Endothelial cell of umbilical vein (primary cell): Measurements from ENCODE around the gene EEF1AKMT1. TPM values are rescaled to one million over a fixed set of nuclear protein-coding genes. Genes with fewer than 3 reads are reported as not detected.

Experiments
- BruUV-seq: library from RNA; stranded (reverse); fragments of 400-500 nt; replicated peaks from 2 replicates; lab custom pipeline; 2021; lab: Mats Ljungman, UMichigan
- CTCF ChIA-PET: fragments of 300-600, 350-600 bp; sonication (Branson Sonifier 250); formaldehyde crosslinking; loops from one replicate; lab custom pipeline; 2021; ENCODE audit warnings: antibody characterized with exemption, inconsistent platforms; lab: Charles Lee
- POLR2A ChIA-PET: fragments of 300-600, 350-600 bp; sonication (Branson Sonifier 250); formaldehyde crosslinking; loops from one replicate; lab custom pipeline; 2021; ENCODE audit warnings: antibody characterized with exemption, inconsistent platforms; lab: Charles Lee
- DNase-seq: peaks from one replicate; pipeline ENCODE4 v3.0.0-alpha.2; 2011; ENCODE audit warnings: low read depth, low spot score
- FAIRE-seq: peaks from 2 replicates; lab custom pipeline; 2011; peaks lifted over from hg19 to GRCh38; lab: Jason Lieb, UNC
- H2AFZ ChIP-seq: 2 replicates; pipeline ENCODE4 v1.6.0; 2012; ENCODE audit warnings: low read depth, low read length, control low read depth, inconsistent platforms
- H3K27ac ChIP-seq: 2 replicates; pipeline ENCODE4 v1.5.1; 2011; ENCODE audit warnings: low read depth, mild to moderate bottlenecking, control low read depth, low read length, moderate library complexity; ENCODE audit not compliant: insufficient read depth
- H3K27me3 ChIP-seq, 2 experiments: 2 replicates each; pipeline versions ENCODE4 v1.6.0 to v1.6.1; 2011; ENCODE audit warnings: low read length in 2 of 2, mixed read lengths in 1 of 2; ENCODE audit not compliant: control insufficient read depth in 2 of 2, insufficient read depth in 2 of 2
- H3K36me3 ChIP-seq, 2 experiments: 2 replicates in 1 of 2; 3 replicates in 1 of 2; pipeline ENCODE4 v1.5.1; 2011; ENCODE audit warnings: low read length in 2 of 2, mild to moderate bottlenecking in 1 of 2, moderate library complexity in 1 of 2; ENCODE audit not compliant: control insufficient read depth in 2 of 2, insufficient read depth in 2 of 2; ENCODE audit errors: extremely low read depth in 1 of 2
- H3K4me1 ChIP-seq: 3 replicates; pipeline ENCODE4 v1.5.1; 2011; ENCODE audit warnings: mild to moderate bottlenecking, low read length; ENCODE audit not compliant: control insufficient read depth, insufficient read depth; ENCODE audit errors: extremely low read depth
- H3K4me2 ChIP-seq: 2 replicates; pipeline ENCODE4 v1.6.1; 2011; ENCODE audit warnings: low read length, control low read depth, mixed read lengths; ENCODE audit not compliant: insufficient read depth
- H3K4me3 ChIP-seq, 3 experiments: fragments of 200-600 bp in 1 of 3; sonication (generic), shearing (Covaris generic) in 1 of 3; replicated peaks in 1 of 3; 2 replicates each; pipeline ENCODE4 v1.5.1; 2011 to 2016; ENCODE audit warnings: control low read depth in 3 of 3, low read length in 3 of 3, mild to moderate bottlenecking in 2 of 3, inconsistent platforms in 1 of 3, low read depth in 1 of 3, moderate library complexity in 1 of 3; ENCODE audit not compliant: insufficient read depth in 1 of 3
- H3K79me2 ChIP-seq: 2 replicates; pipeline ENCODE4 v1.6.0; 2012; ENCODE audit warnings: low read length, inconsistent platforms; ENCODE audit not compliant: control insufficient read depth, insufficient read depth
- H3K9ac ChIP-seq: replicated peaks from 2 replicates; pipeline ENCODE3; 2011; ENCODE audit warnings: low read length, control low read depth; ENCODE audit not compliant: insufficient read depth; ENCODE audit errors: extremely low read depth
- H3K9me1 ChIP-seq: replicated peaks from 3 replicates; pipeline ENCODE4 v1.6.0; 2011; ENCODE audit warnings: mild to moderate bottlenecking, low read length; ENCODE audit not compliant: control insufficient read depth, insufficient read depth; ENCODE audit errors: extremely low read depth
- H3K9me3 ChIP-seq: replicated peaks from 2 replicates; pipeline ENCODE4 v1.5.1; 2012; ENCODE audit warnings: low read length, inconsistent platforms; ENCODE audit not compliant: control insufficient read depth, insufficient read depth
- H4K20me1 ChIP-seq: replicated peaks from 2 replicates; pipeline ENCODE3; 2011; ENCODE audit warnings: mild to moderate bottlenecking, low read length; ENCODE audit not compliant: control insufficient read depth, insufficient read depth; ENCODE audit errors: extremely low read depth
- EZH2 ChIP-seq: IDR thresholded peaks from 2 replicates; pipeline ENCODE4 v1.6.1; 2012; ENCODE audit warnings: borderline replicate concordance, low read depth, mild to moderate bottlenecking, moderate library complexity, low read length, inconsistent platforms; ENCODE audit not compliant: severe bottlenecking
- FOS ChIP-seq: IDR thresholded peaks from 2 replicates; pipeline ENCODE4 v1.6.1; 2011; ENCODE audit warnings: mild to moderate bottlenecking, low read length, moderate library complexity, borderline replicate concordance; ENCODE audit not compliant: insufficient read depth
- GATA2 ChIP-seq: IDR thresholded peaks from 2 replicates; pipeline ENCODE4 v1.7.0; 2011; ENCODE audit warnings: low read depth, mild to moderate bottlenecking, moderate library complexity, mixed read lengths, low read length; ENCODE audit not compliant: insufficient read length, insufficient read depth
- JUN ChIP-seq: IDR thresholded peaks from 2 replicates; pipeline ENCODE4 v1.6.1; 2011; ENCODE audit warnings: borderline replicate concordance, low read depth; ENCODE audit not compliant: insufficient read length, insufficient read depth
- MYC ChIP-seq: IDR thresholded peaks from one replicate; pipeline ENCODE4 v1.6.1; 2011; ENCODE audit warnings: mild to moderate bottlenecking, low read depth, low read length
- POLR2A ChIP-seq: IDR thresholded peaks from 2 replicates; pipeline ENCODE4 v1.6.1; 2012; ENCODE audit warnings: low read depth, mild to moderate bottlenecking, control low read depth, low read length
- POLR2AphosphoS5 ChIP-seq: IDR thresholded peaks from 2 replicates; pipeline ENCODE4 v1.6.1; 2012; ENCODE audit warnings: low read depth, mild to moderate bottlenecking, control low read depth, low read length, moderate library complexity; ENCODE audit not compliant: insufficient read depth
- dilution Hi-C: fragments of 300-500 bp; cut with MboI; formaldehyde crosslinking; loops from one replicate; pipeline ENCODE4 v1.15.0; 2019; ENCODE audit warnings: low sequenced_read_pairs; ENCODE audit not compliant: extremely low pct_ligation_motif_present
- intact Hi-C: fragments of 100-400 bp; cut with micrococcal nuclease; formaldehyde crosslinking; loops from one replicate; pipeline ENCODE4 v1.10.0; 2022
- polyA plus RNA-seq, 4 experiments: library from polyadenylated mRNA; depleted of rRNA in 3 of 4; stranded (reverse) in 3 of 4; unstranded in 1 of 4; fragments of >200 nt; gene quantifications; 2 replicates each; pipeline versions ENCODE4 v1.2.1 to v1.2.3, GENCODE V29; 2011 to 2012; ENCODE audit warnings: missing spikeins in 1 of 4
- total RNA-seq: library from RNA; stranded (reverse); gene quantifications from 2 replicates; pipeline ENCODE4 v1.2.3, GENCODE V29; 2021
- TF ChIP-seq, protein P1 (sequence below): IDR thresholded peaks from 2 replicates; pipeline ENCODE4 v1.6.1; 2011; ENCODE audit not compliant: insufficient read depth, insufficient read length
- TF ChIP-seq, protein P2 (sequence below), 2 donors: IDR thresholded peaks; 1 replicate in 1 of 2; 2 replicates in 1 of 2; pipeline ENCODE4 v1.5.1; 2011; ENCODE audit warnings: low read length in 2 of 2, mild to moderate bottlenecking in 2 of 2, moderate library complexity in 2 of 2, control low read depth in 1 of 2, inconsistent platforms in 1 of 2, low read depth in 1 of 2; ENCODE audit not compliant: insufficient read depth in 1 of 2; ENCODE audit errors: extremely low read depth in 1 of 2

EEF1AKMT1 gene
- total and polyA plus RNA-seq, 2 donors (not counting 3 experiments of a cell fraction or from before 2014, with no cell fraction given), result 9.0 to 11.1 TPM

DNA sequence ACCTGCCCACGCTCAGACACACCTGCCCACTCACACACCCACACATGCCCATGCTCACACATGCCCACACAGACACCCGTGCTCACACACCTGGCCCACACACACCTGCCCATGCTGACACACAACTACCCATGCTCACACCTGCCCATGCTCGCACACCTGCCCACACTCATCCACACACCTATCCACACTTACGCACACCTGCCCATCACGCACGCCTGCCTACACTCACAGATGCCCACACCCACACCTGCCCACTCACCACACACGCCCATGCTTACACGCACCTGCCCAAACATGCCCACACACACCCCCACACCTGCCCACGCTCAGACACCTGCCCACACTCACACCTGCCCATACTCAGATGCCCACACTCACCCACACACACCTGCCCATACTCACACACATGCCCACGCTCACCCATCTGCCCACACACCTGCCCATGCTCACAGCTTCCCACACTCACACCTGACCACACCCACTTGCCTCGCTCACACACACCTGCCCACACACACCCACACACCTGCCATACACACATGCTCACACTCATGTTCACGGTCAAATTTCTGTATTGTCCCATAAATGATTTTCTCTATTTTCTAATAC, 54.7 kb downstream of the EEF1AKMT1 start:
- H2AFZ ChIP-seq, result no peak overlapping the region
- no peak overlapping the region for H3K4me2 ChIP-seq
- H4K20me1 ChIP-seq, result no peaks in the 10 kb centered on the region
- H3K27ac ChIP-seq, result no peak overlapping the region
- H3K4me3 ChIP-seq, result no peak overlapping the region
- TF ChIP-seq POLR2AphosphoS5 (no peak), FOS (no peak), GATA2 (no peak), JUN (no peak)
- intact Hi-C loops, result no loop called here
- CTCF ChIA-PET, result no interaction called here
- no peaks in the 10 kb centered on the region for H3K36me3 ChIP-seq
- POLR2A ChIA-PET, result no interaction called here
- dilution Hi-C loops, result no loop called here
- H3K9ac ChIP-seq, result no peak overlapping the region
- H3K4me1 ChIP-seq, result peaks cover 24% of the 10 kb centered on the region
- H3K79me2 ChIP-seq, result no peaks in the 10 kb centered on the region
- no peaks in the 10 kb centered on the region for H3K9me1 ChIP-seq
- no peak for FAIRE-seq
- H3K27me3 ChIP-seq, result no peaks in the 10 kb centered on the region
- no peaks in the 10 kb centered on the region for H3K9me3 ChIP-seq
- no peak for DNase-seq
- BruUV-seq, result no TSS peak

DNA sequence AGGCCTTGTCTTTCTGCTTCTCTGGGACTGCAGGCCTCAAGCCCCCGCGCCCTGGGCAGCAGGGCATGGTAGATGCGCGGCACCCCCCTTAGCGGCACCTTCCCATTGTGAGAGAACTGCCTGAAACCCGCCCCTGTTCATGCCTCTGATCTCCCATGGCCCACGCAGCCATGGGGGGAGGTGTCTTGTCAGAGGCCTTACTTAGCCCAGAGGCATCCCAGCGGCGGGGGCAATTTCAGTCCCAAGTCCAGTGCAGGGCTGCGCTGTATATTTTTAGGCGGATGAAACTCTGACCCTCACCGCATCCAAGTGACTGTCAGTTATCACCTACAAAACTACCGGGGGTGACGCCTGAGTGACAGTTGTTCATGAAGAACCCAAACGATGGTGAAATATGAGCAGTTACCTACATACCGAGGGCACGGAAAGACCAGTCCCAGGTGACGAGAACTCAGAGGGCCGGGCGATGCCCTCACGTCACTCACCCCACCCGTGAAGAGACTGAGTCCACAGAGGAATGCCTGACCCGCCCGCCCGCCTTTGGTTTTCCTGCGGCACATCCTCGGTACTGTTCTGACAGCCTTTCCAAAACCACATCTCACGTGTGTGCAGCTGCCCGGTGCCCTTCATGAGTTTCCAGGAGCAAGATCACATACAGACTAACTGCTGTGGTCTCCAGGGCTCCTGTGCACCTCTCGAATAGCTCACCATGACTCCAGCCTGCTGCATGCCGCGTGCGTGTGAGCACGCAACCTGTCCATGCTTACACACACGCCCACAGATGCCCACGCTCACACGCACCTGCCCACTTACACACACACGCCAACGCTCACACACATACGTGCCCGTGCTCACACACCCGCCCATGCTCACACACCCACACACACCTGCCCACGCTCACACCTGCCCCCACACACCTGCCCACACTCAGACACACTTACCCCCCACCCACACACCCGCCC, 55.9 kb downstream of the EEF1AKMT1 start:
- Histone ChIP-seq H3K27ac (no peak overlapping the region), H3K9me1 (no peaks in the 10 kb centered on the region), H3K9ac (no peak overlapping the region), H3K4me3 (no peak overlapping the region), H3K36me3 (no peaks in the 10 kb centered on the region), H3K9me3 (no peaks in the 10 kb centered on the region), H3K79me2 (no peaks in the 10 kb centered on the region), H3K27me3 (no peaks in the 10 kb centered on the region), H2AFZ (no peak overlapping the region), H3K4me2 (no peak overlapping the region), H4K20me1 (no peaks in the 10 kb centered on the region), H3K4me1 (peaks cover 34% of the 10 kb centered on the region)
- CTCF ChIA-PET, result interaction anchor here (5.5 kb wide), 1 partner anchor 110 kb away, joined by 73 read pairs; no protein-coding TSS in a partner anchor
- POLR2A ChIA-PET, result no interaction called here
- intact Hi-C loops (no loop called here), dilution Hi-C loops (no loop called here)
- BruUV-seq, result no TSS peak
- DNase-seq, result no peak
- no peak for FAIRE-seq
- TF ChIP-seq, protein P1, sequence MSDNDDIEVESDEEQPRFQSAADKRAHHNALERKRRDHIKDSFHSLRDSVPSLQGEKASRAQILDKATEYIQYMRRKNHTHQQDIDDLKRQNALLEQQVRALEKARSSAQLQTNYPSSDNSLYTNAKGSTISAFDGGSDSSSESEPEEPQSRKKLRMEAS, result no peak
- TF ChIP-seq FOS, result no peak
- TF ChIP-seq JUN, result no peak
- no peak for TF ChIP-seq MYC
- TF ChIP-seq, protein P2, sequence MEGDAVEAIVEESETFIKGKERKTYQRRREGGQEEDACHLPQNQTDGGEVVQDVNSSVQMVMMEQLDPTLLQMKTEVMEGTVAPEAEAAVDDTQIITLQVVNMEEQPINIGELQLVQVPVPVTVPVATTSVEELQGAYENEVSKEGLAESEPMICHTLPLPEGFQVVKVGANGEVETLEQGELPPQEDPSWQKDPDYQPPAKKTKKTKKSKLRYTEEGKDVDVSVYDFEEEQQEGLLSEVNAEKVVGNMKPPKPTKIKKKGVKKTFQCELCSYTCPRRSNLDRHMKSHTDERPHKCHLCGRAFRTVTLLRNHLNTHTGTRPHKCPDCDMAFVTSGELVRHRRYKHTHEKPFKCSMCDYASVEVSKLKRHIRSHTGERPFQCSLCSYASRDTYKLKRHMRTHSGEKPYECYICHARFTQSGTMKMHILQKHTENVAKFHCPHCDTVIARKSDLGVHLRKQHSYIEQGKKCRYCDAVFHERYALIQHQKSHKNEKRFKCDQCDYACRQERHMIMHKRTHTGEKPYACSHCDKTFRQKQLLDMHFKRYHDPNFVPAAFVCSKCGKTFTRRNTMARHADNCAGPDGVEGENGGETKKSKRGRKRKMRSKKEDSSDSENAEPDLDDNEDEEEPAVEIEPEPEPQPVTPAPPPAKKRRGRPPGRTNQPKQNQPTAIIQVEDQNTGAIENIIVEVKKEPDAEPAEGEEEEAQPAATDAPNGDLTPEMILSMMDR (IDR thresholded peaks at IDR 0.05; ENCODE audit: extremely low read depth in 1 of 2, insufficient read depth in 1 of 2, low read depth in 1 of 2, low read length in 2 of 2), result no peak
- TF ChIP-seq EZH2, result no peak
- no peak for TF ChIP-seq GATA2
- no peak for TF ChIP-seq POLR2AphosphoS5
- TF ChIP-seq POLR2A, result no peak
